GM19351 (cell line): ENCODE measurements around the gene HCN1.
A peak's percentile ranks its signal among the peaks of the same experiment; 100 is the strongest.

Experiments used
- ATAC-seq: cut with Tn5 transposase; IDR thresholded peaks from one replicate; pipeline ENCODE4 v1.9.1; 2021; ENCODE audit warnings: mild to moderate bottlenecking, moderate library complexity; ENCODE audit not compliant: unreplicated experiment

Gene HCN1

DNA sequence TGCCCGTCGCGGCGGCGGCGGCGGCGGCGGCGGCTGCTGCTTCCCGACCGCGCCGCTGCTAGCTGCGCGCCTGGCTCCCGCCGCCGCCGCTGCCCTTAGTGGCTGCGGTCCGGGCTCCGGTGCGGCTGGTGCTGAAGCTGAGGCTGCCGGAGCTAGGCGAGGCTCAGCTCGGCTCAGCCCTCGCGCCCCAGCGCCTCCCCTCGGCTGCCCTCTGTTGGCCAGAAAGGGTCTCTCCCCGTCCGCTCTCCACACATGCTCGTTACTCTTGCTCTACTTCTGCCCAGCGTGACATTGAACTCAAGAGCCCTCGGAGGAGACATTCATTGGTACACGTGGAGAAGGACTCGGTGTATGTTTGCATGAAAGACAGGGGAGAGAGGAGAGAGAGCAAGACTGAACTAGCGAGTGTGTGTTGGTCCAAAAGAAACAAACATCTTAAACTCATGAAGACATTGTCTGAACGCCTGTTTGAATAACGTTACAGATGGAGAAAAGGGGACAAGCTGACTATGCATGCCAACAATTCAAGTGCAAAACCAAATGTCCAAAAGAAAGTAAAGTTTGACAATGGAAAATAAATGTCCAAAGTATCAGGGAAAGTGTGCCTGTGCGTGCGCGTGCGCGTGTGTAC is at the start of gene HCN1:
Gene HCN1 (minus strand): TSS at position 175 of the 631 bp plus-strand sequence.
- ATAC-seq, result peak; percentile 66

DNA sequence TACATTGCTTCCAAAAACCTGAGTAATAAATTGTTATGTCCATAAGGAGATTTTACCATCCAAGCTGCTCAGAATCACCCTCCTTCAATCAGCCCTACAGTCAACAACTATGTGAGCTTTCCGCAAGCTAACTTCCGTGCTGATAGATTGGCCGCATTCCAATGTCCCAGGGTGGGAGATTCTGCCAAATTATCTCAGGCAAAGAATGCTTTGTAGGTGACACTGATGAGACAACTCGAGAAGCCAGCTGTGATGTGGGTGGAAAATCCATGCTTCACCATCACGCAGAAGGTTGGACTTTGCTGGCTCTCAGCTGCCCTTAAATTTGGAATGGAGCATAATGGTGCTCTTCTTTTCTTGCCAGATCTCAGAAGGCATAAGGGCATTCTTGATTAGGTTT is 44.9 kb upstream of the HCN1 start:
- no peak for ATAC-seq

DNA sequence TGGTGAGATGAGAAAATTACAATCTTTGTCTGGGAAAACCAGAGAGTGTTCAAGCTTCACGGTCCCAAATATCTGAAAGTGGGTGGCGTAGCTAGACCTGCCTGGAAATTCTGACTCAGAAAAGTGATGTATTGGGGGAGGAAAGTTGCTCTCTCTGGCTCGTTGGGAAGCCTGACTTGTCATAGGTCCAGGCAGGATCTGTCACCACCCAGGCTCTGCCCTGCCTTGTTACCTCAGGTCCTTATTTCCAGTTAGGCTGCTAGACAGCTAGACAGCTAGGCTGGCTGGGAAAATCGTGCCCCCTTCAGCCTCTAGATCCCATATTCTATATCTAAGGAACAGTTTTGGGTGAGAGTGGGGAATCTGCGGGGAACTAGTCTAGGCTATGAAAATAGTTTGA is 41.0 kb upstream of the HCN1 start:
- no peak for ATAC-seq

DNA sequence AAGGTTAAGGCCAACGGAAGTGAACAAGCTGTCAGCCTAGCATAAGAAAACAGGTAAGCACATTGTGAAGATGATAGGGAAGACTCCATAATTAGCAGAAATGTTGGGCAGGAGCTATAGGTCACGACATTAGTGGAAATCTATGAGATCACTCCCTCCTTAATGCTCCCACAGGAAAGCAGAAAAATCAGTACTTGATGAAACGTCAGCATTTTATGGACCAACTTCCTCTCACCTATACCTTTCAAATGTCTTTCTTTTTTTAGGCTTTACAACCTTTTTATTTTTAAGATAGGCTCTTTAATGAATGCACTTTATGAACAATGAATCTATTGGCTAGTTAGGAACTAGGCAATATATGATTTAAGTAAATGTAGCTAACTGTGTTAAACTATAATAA is 29.4 kb upstream of the HCN1 start:
- no peak for ATAC-seq

DNA sequence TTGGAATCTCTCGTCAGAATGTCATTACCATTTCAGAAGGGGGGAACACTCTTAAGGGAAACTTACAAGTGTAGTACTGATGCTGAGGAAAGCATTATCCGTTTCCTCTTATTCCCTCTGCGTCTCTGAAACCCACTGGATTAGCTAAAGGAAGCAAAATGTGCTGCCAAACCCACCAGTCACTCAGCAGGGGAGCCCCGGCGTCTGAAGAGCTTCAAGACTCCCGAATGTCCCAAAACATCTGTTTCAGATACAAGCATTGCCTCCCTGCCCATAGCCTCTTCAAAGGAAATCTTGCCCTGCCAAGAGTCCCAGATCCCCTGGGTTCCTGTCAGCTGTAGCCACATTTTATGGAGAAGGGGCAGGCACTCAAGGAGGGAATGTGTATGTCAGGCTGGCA is 1.0 kb upstream of the HCN1 start:
- ATAC-seq, result no peak

DNA sequence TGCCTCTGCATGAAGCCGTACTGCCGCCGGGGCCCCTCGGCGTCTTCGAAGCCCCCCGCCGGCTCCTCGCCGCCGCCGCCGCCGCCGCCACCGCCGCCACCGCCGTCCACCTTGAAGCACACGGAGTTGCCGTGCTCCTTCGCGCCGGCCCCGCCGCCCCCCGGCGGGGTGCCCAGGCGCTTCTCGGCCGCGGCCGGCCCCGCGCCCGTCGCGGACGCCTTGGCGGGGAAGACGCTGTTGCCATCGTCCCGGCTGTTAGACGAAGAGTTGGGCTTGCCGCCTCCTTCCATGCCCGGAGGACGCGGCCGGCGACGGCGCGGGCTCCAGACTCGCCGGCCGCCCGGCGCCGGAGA is 400 bp downstream of the HCN1 start:
- no peak for ATAC-seq

DNA sequence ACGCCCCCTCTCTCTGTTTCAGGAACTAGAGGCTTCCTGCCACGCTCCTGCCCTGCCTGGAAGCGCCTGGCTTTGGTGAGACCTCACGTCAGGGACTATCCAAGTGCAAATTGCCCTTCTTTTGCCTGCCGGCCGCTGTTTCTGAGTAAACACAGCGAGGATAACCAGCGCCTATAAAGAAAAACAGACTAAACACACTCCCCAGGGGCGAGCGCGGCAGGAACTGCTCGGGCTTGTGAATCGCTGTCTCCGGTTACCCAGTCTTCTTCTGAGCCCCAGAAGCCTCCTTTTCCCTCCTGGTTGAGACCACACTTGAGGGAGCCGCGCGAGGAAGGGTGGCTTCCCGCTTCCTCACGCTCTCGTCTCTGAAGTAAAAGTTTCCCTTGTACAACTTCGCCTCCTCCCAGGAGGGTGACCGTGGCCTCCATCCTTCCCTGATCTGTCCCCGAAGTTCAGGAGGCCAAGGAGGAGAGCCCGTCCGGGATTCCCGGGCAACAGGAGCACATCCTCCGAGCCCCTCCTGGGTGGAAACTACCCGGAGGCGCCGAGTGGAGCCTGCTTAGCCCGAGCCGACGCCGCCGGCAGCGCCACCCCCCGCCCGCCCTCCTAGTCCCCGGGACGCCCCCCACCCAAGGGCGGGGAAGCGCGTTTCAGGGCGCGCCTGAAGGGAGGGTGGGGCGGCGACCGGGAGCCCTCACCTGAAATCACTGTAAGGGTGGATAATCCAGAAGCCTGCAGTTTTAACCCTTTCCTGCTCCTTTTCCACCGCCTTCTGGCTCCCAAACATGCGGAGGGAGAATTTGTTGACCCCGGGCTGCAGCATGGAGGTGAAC is 993 bp downstream of the HCN1 start:
- ATAC-seq, result no peak

DNA sequence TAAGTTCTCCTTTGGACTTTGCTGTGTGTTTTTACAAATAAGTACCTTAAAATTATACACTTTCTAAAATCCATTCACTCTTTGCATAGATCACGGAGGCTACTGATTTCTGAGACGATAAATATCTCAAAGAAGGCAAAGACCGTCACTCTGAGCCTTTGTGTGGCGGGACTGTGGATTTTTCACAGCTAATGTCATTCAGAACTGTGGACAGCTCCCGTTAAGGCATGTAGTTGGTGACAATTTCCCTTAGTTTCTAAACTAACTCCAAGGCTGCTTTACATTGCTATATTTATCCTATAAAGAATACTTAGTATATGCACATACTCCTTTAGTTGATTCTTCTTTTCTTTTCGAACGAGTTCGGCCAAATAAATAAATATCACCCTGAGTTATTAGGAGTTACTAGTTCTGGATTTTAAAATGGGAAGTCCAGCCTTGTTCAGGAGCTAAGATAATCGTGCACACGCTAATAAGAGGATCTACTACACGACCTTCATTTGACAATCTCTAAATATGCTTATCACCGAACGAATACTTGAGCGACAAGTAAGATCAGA is 1.8 kb downstream of the HCN1 start:
- ATAC-seq, result no peak

DNA sequence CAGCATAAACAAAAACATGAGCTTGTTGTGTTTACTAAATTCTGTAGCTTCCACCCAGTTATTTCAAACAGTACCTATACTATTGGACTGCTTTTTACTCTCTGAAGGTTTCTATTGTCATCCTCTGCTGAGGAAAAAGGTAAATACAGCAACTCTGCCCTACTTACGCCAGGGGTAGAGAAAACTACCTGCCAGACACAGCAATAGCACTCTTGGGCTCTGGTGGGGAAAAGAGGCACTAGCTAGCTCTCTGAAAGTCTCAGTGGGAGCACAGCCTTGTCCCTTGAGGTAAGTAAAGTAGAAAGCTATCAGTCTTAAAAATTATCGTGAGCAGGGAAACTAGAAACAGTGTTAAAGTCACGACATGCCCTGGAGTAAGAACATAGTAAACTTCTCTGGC is 3.7 kb downstream of the HCN1 start:
- ATAC-seq, result no peak

DNA sequence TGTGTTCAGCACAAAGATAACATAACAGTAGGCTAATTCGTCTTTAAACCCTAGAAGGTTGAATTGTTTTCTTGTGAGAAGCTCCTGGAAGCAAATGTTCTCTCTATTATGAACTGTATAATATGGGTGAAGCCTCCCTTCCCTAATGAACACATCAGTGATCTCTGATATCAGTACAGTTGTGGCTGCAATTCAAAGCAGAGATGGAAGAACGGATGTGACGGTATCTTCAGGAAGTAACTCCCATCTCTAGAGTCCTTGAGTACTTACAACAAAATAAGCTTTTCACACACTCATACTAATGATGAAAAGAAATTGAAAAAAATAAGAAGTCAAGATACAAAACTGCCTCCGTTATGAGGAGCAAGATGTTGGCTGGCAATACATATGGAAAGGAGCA is 4.5 kb downstream of the HCN1 start:
- no peak for ATAC-seq

DNA sequence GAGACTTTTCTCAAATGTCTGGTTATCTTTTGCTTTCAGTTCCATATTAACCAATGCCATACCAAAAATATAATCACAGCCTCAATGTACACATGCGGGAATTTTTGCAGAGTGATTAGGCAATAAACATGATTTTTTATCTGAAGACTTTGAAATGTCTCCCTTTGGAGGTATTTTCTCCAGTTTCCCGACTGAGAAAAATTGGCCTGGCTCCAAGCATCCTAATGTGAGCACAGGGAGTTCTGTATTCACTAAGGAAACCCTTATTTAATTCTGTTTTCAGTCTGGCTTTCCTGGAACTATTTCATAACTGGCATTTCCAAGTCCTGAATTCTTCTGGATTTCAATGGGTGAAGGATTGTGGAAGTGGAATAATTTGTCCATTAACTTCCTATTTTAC is 8.5 kb downstream of the HCN1 start:
- ATAC-seq, result no peak

DNA sequence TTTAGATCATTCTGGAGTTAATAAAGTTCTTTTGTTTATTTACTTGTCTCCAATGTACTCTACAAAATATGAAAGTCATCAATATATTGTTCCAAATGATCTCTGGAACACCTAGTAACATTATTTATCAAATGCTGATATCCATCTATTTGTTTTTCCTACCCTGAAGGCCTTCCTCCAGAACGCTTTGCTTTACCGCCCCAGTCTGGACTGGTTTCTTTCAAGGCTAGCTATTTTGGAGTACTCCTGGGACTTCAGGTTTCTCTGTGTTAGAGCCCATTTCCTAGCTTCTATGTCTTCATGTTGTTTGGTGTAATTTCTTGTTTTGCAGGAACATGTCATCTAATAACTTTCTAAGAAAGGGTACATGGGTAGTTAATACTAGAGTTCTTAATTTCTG is 9.6 kb downstream of the HCN1 start:
- ATAC-seq, result no peak

DNA sequence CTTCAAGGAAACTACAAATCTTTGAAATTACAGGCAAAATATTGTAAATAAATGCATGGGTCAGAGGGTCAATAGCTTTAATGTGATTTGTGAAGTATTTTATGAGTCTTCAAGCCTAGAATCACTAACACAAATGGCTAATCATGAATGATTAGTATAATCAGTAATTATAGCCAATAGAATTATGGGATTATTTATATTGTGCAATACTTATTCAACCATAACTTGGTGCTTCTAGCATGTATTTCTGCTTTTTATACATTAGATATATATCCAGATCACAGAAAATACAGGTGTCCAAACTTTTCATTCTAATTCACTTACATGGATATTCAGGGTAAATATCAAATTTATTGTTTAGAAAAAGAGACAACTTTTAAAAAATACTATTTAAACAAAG is 12.1 kb downstream of the HCN1 start:
- no peak for ATAC-seq

DNA sequence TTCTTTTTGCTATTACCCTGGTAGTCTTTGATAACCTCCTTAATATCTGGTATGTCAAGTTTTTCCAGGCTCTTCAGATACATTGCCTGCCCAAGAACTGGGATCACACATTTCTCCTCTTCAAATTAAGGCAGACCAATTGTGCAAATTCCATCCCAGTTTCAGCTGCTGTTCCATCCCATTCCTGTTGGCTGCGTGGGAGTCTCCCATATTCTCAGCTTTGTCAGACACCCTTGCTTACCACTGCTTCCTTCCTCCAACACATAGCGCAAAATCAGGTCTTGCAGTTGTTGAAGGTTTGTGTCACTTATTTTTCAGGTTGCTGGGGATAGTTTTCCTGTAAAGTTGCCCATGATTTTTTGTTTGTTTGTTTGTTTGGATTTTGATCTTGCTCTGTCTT is 15.2 kb downstream of the HCN1 start:
- no peak for ATAC-seq

DNA sequence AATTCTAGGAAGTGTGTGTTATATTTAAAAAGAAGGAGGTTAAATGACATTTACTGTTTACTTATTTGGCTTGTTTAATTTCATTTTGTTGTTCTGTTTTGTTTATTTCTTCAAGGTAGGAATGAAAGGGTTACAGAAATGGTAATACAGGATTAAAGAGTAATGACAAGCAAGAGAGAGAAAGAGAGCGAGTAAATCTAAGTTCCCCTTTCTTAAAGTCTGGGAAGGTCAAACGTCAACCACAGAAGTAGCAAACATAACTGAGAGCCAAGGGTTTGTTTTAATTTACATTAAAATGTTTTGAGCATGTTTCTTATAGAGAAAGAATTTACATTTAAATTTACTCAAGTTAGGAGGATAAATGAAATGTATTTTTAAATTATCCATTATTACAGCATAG is 18.7 kb downstream of the HCN1 start:
- ATAC-seq, result no peak

DNA sequence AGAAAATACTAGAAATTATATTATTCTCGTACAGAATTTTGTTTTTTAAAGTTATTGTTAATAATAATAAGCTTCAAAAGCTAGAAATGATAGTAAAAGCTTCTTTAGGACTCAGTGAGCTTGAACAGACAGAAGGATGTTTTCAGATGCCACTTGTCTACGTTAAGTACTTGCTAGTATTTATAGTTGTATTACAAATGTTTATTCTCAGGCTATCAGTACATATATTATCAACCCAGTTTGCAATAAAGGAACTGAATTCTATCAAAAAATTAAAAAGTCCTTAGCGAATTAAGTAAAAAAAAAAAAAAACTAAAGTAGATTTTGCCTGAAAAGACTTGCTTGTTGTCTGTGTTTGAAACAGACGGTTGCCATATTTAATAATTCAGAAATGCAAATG is 23.9 kb downstream of the HCN1 start:
- ATAC-seq, result no peak

DNA sequence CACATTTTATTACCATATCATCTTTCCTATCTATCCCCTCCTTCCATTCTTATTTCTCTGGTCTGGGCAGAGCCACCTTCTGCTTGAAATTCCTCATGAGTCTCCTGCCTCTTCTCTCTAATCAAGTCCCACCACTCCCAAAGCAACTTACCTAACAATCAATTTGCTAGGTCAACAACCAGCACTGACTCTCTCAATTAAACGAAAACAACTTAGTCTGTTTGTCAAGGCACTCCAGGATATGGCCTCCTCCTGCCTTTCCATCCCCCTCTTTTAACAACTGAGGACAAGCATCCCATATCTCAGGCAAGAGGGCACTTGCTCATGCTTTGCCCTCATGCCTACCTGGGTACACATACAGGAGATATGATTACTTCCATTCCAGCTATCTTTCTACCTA is 47.4 kb downstream of the HCN1 start:
- no peak for ATAC-seq

DNA sequence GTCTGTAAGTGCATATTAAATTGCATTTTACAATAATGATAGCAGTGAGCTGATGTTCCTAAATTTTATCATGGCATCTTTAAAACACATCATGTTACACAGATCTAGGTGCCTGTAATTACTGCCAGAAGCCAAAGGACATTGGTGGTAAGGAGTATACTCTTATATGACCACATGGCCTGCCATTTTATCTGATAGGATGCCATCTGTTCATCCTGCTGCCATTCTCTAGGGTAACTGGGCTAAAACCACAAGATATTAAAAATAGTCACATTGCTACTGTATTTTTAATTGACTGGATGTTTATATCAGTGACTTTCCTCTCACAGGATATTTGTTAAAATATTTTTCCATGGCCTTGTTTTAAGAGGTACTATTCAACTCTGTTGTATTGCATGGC is 53.1 kb downstream of the HCN1 start:
- no peak for ATAC-seq

DNA sequence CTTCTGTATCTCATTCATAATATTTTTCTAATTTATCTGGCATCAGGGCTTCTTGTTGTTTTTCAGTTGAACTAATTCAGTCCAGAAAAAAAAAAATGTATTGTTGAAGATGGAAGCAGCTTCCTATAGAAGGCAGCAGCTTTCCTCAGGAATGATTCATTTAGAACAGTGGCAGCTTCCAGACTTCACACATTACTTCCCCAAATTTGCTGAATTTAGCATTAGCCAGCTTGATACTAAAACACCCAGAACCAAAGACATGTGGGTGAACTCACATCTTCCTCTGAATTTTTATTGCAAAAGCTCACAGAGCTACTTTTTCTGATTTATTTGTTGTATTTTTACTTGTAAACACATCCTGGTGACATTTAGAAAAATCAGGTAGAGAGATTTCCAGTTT is 53.8 kb downstream of the HCN1 start:
- no peak for ATAC-seq

DNA sequence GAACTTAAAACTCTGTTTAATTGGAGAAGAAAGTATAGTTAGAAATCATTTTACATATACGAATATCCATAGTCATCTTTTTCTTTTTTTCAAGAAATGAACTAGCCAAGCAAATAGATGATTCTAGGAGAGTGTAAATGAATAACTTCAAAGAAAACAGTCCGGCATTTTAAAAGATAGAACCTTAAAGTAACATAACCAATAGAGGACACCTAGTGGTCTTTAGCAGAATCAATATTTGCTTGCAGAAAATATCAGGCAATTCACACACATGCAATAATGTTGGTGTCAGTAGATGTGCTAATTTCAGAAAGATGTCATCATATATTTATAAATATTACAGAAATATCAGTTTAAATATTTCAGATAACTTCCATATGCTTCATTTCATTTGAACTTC is 57.1 kb downstream of the HCN1 start:
- peak; percentile 51 for ATAC-seq

DNA sequence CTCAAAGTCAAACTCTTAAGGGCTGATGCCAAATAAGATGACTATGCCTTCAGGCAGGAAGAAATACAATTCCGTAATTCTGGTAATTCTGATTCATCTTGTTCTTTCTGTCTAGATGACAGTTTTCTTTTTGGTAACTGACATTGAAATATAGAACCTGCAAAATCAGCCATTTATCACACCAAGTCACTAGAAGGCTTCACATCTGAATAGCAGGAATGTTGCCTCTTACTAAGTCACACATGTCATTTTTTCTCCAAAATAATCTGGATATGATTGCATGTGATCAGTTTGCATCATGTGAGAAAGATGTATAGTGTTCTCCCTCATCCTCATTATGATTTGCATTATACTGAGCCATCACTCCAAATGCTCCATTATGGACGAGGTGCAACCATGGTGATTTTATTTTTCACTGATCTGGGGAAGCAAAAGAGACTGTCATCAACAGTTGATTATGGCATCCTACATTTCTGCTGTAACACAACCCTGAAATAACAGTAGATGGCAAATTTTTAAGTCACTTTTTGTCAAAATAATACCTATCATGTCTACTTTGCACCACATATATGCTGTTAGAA is 69.0 kb downstream of the HCN1 start:
- no peak for ATAC-seq

DNA sequence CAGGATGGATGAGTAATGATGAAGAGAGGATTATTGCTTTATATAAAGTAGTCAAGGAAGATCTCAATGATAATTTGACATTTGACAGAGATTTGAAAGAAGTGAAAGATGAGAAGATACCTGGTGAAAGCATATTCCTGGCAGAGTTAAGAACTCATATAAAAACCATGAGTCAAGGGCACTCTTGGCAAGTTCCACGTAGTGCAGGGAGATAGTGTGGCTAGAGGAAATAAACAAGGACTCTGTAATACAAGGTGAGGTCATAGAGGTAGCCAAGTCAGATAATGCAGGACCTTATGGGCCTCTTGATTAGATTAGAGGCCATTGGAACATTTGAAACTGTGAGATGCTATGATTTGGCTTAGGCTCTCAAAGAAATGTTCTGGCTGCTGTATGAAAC is 72.3 kb downstream of the HCN1 start:
- no peak for ATAC-seq
